ENCODE measurements around the gene MAGI1.

GRCh38 chr3:65445573-65446169, 593.0 kb downstream of the MAGI1 start:
- no peak for TF ChIP-seq CTCF (IDR thresholded peaks at IDR 0.05)
- TF ChIP-seq POLR2A (IDR thresholded peaks at IDR 0.05) = no peak
- no peak for TF ChIP-seq POLR2AphosphoS5 (IDR thresholded peaks at IDR 0.05)
